NCI-H1092 treated with DMSO at 0.1 percent for 48 hours (cell line): ENCODE data around the gene SLC38A10.
"Not testable (repeated sequence)": the region's sequence is repeated elsewhere in the genome, so short reads cannot be mapped to it uniquely, and the experiment has no call there.

Experiments used
- DNase-seq: peaks from one replicate; lab custom pipeline; 2025; lab: John Stamatoyannopoulos, UW

The SLC38A10 gene

DNA sequence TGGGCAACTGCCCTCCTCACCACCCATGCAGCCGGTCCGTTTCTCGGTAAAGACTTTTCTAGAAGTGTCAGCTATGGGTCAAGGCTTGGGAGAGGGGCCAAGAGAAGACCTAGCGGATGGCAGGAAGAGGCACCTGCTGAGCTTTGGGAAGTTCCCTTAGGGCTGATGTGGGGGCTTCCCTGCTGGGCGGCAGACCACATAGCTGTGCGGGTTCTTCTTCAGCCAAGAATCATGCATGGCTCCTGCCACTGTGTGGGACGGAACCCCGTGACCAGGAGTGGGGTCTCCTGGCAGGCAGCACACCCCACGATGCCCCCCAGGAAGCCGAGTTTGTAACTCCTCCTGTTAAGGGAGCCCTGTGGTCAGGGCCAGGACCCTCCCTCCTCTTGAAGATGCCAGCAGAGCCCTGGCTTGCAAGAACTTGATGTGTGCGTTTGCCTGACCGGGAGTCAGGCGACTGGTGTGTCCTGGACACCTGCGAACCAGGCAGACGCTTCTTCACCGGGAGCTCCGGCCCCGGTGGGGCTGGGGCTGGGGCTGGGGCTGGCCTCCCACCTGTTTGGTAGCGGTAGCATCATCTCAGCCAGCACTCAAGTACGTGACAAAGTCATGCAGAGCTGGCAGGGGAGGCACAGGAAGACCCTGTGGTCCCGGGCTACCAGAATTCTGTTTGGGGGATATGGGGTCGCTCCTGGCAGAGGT lies 17.7 kb upstream of the SLC38A10 start:
- no peak for DNase-seq

DNA sequence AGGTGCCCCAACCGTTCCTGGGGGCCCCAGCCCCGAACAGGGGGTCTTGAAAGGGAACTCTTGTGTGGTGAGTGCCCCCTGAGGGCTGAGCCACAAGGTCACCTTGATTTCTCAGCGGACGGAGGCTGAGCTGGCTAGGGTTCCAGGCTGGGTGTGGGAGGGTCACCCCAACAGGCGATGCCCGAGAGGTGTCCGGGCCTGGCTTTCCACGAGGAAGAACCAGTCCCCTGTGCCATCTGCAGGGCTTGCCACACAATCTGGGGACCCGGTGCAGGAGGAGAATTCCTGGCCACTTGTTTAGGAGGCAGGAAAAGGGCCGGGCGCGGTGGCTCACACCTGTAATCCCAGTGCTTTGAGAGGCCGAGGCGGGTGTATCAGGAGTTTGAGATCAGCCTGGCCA lies 16.8 kb upstream of the SLC38A10 start:
- no peak for DNase-seq

DNA sequence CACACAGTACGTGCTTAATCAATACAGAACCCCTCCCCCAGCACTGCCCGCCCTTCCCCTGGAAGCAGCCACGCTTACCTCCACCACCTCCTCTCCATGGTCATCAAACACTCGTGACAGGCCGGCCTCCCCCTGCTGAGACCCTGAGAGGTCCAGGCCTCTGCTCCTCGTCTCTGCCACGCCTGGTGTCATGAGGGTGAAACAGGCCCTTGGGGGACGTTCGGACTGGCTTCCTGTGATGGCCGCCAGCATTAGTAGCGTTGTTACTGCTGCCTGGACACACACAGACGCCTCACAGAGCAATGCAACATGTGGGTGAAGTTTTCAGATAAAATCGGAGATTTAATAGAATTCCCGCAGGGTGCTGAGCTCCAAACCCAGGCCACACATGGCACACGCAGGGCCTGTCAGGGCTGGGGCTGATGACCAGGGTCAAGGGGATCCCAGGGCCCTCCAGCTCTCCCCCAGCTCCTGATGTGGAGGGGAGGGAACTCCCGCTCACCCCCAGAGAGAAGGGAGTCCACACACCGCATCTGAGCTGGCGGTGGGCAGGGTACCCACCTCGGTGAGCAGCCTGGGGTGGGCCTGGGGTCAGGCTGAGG lies 15.9 kb upstream of the SLC38A10 start:
- DNase-seq, result no peak

DNA sequence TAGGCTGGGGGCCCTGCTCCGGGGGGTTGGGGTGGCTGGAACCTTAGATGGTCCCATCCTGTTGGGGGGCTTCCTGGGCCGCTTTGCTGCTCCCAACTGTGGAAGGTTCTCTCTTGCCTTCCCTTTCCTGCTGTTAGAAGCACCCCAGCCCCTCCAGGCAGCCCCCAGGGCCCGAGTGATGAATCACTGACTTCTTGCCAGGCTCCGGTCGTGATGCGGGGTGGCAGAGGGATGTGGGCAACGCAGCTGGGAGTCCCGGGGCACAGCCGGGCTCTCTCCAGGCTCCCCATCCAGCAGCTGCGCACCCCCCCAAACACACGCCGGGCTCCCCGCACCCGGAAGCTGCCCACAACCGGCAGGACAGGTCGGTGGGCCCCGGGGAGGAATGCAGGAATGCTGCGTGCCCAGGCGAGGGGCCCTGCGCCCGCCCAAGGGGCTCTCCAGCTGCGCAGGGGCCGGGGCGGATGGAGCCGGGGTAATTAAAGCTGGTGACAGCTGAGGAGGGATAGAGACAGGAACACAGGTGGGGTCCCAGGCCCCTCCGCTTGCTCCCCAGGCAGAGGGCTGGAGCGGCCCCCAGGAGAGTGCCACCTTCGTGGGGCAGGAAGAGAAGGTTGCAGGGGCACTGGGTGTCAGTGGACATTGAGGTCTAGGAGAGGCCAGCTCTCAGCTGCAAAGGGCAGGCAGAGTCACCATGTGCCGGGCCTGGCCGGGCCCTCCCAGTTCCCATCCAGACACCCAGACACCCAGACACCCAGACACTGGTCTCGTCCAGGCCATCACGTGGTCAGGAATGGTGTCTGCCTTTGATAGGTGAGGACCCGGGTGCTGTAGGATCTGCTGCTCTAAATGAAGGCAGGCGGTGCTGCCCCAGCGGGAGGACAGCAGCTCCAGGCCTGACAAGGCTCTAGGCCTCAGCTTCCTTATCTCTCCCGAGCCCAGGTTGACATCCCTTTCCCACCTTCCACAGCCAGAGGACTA lies 15.0 kb upstream of the SLC38A10 start:
- DNase-seq, result no peak

DNA sequence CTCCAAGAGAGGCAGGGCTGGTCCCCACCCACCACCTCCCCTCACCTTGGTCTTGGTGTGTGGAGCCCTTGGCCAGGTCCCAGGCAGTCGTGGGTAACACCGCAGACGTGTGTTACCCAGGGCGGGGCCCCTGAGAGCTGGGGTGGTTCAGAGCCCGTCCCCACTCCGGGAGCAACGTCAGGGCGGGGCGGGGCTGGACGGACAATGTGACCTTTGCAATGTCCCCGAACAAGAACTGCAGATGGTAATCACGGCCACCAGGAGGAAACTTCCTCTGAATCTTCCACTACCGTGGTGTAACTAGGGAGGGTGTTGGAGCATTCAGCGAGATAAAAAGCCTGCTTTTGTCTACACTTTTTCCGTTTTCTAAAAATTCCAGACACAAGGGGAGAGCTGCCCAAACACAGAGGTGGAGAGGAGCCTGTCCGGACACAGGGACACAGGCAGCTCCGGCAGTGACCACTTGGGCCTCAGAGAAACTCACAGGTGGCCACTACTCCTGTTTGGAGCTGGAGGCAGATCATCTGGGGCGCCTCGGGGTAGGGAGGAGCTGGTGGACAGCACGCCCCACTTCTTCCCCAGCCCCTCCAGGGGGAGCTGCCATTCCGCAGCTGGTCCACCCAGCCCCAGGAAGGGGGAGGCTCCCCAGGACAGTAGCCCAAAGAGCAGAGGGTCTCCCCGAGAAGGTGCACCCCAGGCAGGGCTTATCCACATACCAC lies 14.2 kb upstream of the SLC38A10 start:
- no peak for DNase-seq

DNA sequence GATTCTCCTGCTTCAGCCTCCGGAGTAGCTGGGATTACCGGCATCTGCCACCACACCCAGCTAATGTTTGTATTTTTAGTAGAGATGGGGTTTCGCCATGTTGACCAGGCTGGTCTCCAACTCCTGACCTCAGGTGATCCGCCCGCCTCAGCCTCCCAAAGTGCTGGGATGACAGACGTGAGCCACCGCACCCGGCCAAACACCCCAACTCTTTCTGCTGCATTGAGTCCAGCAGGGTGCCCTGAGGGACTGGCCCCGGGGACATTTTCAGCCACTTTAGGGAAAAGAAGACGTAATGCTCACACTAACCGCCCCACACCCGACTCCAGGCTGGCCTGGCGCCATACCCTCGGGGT lies 13.7 kb upstream of the SLC38A10 start:
- DNase-seq, result not testable (repeated sequence)

DNA sequence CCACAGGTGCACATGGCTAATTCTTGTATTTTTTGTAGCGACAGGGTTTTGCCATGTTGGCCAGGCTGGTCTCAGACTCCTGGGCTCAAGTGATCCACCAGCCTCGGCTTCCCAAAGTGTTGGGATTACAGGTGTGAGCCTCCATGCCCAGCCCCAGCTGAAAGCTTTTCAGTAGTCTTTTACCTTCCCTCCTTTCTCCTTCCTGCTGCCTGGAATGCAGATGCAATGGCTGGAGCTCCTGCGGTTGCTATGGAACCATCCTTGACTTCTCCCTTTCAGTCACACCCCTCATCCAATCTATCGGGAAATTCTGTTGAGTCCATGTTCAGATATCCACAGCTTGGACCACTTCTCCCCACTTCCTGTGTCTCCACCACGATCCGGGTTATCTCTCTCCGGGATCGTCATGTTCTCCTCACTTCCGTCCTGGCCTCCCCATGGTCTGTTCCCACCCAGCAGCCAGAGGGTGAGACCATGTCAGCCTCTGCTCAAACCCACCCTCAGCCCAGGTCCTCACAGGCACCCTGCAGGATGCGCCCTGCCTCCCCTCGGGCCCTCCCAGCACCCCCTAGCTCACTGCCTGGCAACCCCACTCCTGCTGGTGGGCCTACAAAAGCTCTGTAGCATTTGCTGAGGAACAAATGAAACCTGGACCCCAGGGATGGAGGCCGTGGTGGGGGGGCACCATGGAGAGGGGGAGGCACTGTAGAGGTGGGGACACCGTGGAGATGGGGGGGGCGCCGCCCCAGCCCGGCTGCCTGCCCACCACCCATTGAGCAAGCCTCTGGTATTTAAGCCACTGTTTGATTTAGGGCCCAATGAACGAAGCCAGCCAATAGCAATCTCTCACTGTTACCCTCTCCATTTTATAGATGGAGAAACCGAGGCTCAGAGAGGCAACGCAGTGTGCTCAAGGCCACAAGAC lies 12.8 kb upstream of the SLC38A10 start:
- no peak for DNase-seq

DNA sequence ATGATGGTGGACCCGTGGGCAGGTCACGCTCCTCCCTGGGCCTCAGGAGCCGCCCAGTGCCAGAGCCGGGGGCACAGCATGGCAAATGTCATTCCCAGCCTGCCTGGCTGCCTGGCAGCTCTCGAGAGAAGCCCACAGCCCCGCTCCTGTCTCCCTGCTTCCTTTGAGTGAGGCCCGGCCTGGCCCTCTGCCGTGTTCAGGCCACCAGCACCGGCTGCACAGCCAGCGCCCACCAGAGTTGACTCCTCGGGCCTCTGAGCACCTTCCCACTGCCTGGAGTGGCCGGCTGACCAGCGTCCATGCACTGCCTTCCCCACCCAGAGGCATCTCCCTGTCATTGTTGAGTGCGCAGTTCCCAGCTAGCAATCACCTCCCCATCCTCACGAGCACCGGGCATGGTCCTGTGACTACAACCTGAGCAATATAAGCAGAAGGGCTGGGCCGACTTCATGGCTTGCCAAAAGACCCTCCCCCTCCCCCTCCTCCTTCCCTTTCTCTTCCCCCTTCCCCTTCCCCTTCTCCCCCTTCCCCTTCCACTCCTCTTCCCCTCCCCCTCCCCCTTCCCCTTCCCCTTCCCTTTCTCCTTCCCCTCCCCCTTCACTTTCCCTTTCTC lies 11.9 kb upstream of the SLC38A10 start:
- DNase-seq, result no peak

DNA sequence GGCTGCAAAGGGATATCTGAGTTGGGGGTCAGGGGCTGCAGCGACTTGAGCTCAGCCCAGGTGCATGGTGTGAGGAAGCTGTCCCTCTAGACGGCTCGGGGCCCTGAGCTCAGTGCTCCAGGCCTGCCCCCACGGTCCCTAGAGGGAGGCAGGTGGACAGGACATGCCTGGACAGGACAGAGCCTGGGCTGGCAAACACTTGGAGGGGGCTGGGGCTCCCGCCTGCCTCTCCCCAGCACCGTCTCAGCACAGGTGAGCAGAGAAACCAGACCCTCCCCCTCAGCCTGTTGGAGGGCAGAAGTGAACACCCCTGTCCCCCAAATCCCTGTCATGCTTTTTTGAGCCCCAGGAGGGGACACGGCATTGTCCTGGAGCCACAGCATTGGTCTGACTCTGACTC lies 11.4 kb upstream of the SLC38A10 start:
- no peak for DNase-seq

DNA sequence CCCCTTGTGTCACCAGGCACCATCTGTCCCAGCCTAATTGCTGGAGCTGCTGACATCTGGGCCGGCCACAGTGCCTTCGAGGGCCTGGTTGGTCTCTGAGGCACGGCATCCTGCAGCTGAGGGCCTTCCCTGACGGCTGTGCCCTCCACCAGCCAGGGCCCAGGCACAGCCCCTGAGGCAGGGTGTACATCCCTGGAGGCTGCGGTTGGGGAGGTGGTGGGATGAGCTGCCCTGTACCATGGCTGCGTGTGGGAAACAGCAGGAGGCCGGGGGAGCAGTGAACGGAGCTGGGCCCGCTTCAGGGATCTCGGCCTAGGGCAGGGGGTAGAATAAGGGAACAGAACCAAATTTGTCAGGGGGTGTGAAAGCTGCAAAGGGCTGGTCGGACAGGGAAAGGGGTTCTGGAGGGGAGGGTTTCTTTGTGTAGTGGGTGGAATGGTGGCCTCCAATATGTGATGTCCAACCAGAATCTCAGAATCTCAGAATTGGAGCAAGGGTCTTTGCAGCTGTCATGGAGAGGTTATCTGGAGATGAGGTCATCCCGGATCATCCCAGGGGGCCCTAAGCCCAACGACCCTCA lies 10.0 kb upstream of the SLC38A10 start:
- no peak for DNase-seq

DNA sequence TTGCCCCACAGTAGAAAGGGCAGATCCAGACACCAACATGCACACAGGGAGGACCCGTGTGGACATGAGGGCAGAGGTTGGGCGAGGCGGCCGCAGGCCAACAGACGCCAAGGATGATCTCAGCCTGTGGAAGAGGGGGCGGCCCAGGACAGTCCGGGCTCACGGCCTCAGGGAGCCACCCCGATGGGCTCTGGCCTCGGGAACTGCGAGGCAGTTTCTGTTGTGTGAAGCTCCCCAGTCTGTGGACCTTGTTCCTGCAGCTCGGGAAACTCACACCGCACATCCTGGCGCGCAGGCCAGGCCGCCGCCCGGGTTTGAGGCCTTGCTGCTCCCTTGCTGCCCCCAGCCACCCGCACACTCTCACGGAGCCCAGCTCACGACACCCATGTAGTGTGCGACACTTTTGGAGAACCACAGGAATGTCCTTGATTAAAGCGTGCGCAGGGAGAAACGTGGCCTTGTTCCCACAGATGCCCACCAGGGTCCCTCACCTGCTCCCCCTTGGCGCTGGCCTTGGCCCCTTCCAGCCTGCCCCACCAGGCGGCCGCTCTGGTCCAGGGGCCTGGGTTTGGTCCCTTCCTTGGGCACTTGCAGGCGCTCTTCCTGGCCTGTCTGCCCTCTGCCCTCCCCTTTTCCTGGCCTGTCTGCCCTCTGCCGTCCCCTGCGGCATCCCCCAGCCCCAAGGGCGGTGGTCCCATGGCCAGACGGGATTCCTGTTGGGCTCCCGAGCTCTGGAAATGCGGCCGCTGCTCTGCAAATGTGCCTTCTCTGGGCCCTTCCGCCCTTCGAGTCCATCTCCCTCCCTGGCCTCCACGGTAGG lies 9.3 kb upstream of the SLC38A10 start:
- DNase-seq, result no peak

DNA sequence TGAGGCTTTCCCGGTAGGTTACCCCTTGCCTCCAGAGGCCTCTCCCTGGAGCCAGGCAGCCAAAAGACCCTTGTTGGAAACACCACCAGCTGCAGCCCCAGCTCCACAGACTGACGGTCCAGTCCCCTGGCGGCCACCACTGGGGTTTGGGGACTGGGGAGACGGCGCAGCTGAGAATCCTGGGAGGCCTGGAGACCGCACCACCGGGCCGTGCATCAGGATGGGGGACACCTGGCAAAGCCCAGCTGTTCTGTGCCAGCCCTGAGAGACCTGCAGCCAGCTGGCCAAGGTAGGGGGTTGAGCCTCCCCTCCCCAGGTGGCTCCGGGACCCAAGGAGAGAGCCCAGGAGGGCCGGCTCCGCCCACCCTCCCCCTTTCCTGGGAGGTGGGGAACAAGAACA lies 8.3 kb upstream of the SLC38A10 start:
- no peak for DNase-seq

DNA sequence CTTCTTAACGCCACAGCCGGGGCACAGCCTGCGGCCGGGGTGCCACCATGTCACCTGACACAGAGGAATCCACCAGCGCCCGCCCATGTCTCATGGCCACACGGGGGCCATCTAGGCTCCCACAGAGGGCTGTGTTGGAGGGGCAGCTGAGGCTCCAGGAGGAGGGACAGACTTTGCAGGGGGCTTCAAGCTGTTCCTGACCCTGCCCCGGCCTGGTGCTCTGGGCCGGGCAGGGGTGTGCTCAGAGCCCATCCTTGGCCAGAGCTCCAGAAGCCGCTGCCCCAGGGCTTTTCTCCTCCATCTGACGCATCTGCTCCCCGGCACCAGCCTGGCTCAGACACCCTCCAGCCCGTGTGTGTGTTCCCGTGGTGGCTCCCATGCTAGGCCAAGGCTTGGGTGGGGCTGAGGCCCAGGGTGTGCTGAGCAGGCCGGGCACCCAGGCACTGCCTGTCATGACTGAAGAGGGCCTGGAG lies 7.8 kb upstream of the SLC38A10 start:
- DNase-seq, result no peak

DNA sequence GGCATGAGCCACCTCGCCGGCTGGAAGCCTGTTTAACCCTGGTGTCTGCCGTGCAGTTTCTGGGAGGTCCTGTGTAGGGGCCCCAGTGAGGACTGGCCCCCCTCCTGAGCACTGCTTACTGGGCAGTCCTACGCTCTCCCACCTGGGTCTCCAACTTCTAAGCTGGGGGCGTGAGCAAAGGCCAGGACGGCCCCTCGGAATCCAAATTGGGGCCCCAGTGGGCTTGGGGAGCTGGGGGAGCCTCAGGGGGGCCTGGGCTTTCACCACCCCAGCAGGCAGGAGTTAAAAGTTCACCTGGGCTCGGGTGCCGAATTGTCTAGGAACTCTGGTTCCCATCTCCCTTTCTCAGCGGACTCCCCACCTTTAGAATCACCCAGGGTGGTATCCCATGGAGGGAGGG lies 7.2 kb upstream of the SLC38A10 start:
- no peak for DNase-seq

DNA sequence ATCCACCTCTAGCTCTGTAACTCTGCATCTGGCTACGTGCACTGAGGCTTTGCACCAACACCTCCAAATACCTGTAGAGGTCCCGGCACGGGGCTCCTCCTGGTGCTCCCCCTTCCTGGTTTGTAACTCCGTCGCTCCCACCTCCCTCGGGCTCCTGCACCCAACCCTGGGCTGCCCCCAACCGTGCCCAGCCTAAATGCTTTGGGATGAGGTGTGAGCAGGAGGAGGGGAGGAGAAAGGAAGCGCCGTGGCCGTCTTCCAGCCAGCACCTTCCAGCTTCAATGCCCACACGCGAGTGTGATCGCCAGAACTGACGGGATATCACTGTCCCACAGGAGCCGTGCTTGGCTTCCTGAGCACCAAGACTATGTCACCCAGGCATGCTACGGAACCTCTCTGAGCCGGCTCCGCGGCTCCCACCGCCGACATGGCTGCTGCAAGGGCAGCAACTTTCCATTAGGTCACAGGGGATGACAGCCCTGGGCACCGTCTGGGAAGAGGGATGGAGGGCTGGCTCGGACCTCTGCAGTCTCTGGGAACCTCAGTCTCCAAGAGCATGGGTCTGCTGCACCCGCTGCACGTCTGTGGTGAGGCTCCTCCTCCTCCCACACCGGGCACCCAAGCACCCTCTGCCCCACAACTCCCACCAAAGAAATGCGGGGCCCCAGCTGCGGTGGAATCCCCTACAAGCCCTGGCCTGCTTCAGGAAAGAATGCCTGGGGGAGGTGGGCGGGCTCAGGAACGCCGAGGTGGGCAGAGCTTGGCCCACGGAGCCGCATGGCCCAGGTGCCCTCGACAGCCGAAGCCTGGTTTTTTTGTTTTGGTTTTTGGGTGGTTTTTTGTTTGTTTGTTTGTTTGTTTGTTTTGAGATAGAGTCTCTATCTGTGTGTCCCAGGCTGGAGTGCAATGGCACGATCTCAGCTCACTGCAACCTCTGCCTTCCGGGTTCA lies 6.4 kb upstream of the SLC38A10 start:
- DNase-seq, result no peak

DNA sequence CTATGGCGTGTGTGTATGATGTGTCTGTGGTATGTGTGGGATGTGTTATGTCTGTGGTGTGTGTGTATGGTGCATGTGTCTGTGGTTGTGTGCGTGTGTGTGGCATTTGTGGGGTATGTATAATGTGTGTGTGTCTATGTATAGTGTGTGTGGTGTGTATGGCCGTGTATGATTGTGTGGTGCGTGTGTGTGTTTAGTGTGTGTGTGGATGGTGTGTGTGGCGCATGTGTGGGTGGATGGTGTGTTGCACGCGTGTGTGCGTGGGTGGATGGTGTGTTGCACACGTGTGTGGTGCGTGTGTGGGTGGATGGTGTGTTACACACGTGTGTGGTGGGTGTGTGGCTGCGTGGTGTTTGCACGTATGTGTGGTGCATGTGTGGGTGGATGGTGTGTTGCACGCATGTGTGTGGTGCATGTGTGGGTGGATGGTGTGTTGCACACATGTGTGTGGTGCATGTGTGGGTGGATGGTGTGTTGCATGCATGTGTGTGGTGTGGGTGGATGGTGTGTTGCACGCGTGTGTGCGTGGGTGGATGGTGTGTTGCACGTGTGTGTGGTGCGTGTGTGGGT lies 5.6 kb upstream of the SLC38A10 start:
- DNase-seq, result no peak

DNA sequence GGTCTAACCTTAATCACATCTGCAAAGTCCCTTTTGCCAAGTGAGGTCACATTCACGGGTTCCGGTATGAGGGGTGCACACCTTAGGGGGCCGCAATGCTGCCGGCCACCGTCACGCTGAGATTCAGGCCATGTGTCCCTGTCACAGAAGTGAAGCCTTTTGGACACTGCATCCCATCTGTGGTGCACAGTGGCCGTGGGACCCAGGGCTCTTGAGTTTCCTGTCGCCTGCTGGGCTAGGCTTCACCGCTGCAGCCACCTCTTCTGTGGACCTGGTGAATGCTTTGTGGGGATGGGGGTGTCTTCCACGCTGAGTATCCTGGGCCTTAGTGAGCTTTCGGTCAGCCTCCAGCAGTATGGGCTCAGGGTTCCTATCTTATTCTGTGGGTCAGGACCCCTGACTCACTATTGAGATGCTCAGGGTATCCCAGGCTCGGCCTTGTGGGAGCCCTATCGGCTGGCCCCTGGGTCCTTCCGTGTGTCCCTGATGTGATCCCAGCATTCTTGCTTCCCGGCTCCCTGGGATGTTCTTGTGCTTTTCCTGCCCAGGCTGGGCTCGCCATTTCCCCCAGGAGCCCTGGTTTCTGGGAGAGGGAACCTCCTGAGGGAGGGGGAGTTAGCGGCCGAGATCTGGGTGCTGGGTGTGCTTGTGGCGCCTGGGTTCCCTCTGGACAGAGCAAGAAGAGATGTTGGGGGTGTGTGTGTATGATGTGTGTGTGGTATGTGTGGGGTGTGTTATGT lies 4.9 kb upstream of the SLC38A10 start:
- no peak for DNase-seq
